Upper lobe of left lung (tissue), 6 donors: Measurements from ENCODE around the gene HIRA. TPM values are rescaled to one million over a fixed set of nuclear protein-coding genes. Genes with fewer than 3 reads are reported as not detected.

ENCODE experiments used
- ATAC-seq, 2 donors: fragments of 200-7000 bp; cut with Tn5 transposase; one replicate each; pipeline ENCODE4 v1.9.1; 2022; ENCODE audit warnings: mild to moderate bottlenecking in 2 of 2, moderate library complexity in 2 of 2; ENCODE audit not compliant: low FRiP score in 2 of 2
- DNase-seq, 2 donors: peaks; one replicate each; pipeline ENCODE4 v3.0.0-alpha.2; 2019 to 2020
- H3K27ac ChIP-seq, 4 donors: fragments of 200-600 bp; sonication (generic); one replicate each; pipeline ENCODE4 v1.5.1; 2016 to 2019
- H3K27me3 ChIP-seq, 4 donors: fragments of 200-600 bp; sonication (generic); one replicate each; pipeline ENCODE4 v1.5.1; 2017 to 2019
- H3K36me3 ChIP-seq, 4 donors: fragments of 200-600 bp; sonication (generic); one replicate each; pipeline ENCODE4 v1.5.1; 2016 to 2019
- H3K4me1 ChIP-seq, 4 donors: fragments of 200-600 bp; sonication (generic); one replicate each; pipeline ENCODE4 v1.5.1; 2018 to 2019
- H3K4me3 ChIP-seq, 4 donors: fragments of 200-600 bp; sonication (generic); one replicate each; pipeline ENCODE4 v1.5.1; 2017 to 2019; ENCODE audit warnings: mild to moderate bottlenecking in 2 of 4, moderate library complexity in 1 of 4
- H3K9me3 ChIP-seq, 4 donors: fragments of 200-600 bp; sonication (generic); one replicate each; pipeline ENCODE4 v1.5.1; 2018 to 2019
- CTCF ChIP-seq, 6 experiments: fragments of 450-650 bp in 4 of 6; fragments of 200-600 bp in 2 of 6; sonication (generic) in 2 of 6; IDR thresholded peaks; one replicate each; pipeline ENCODE4 v1.5.1; 2016 to 2019; ENCODE audit warnings: antibody characterized with exemption in 6 of 6
- EP300 ChIP-seq, 4 donors: sonication (generic); formaldehyde crosslinking; IDR thresholded peaks; one replicate each; pipeline ENCODE4 v1.5.1; 2017; ENCODE audit warnings: antibody characterized with exemption in 4 of 4, control low read depth in 2 of 4
- POLR2A ChIP-seq, 4 donors: fragments of 450-650 bp; IDR thresholded peaks; one replicate each; pipeline ENCODE4 v1.5.1; 2016 to 2017; ENCODE audit warnings: antibody characterized with exemption in 4 of 4, mild to moderate bottlenecking in 2 of 4
- POLR2AphosphoS5 ChIP-seq, 2 donors: sonication (generic); formaldehyde crosslinking; IDR thresholded peaks; one replicate each; pipeline ENCODE4 v1.5.1; 2017; ENCODE audit warnings: antibody characterized with exemption in 2 of 2
- WGBS, 2 donors: methylation state at CpG; one replicate each; pipeline ENCODE4 v1.1.5; 2017 to 2018; 5-methylcytosine and 5-hydroxymethylcytosine counted together
- small RNA-seq, 4 donors: library from RNA; depleted of rRNA; stranded (forward); fragments of <200 nt; gene quantifications; one replicate each; pipeline ENCODE3, GENCODE V24; 2016
- total RNA-seq, 6 donors: library from RNA; depleted of rRNA in 4 of 6; stranded (reverse); fragments of >200 nt in 4 of 6; gene quantifications; one replicate each; pipeline versions ENCODE4 v1.1.0 to v1.2.1, GENCODE V29; 2016 to 2021
- donor health status: DM: no; HTN: no; CAD: no; lungs with moderate emphysema.
- donor health status: DM: no; HTN: yes; CAD: no; lungs with severe emphysema.

Gene HIRA
- total RNA-seq, 6 donors from 2014 or later, result 9.9 to 27.5 (median 22.1) TPM

- DNase-seq, result no peak
- no peak for TF ChIP-seq CTCF (IDR thresholded peaks at IDR 0.05)
- no peak for TF ChIP-seq POLR2AphosphoS5 (IDR thresholded peaks at IDR 0.05)
- no peak for TF ChIP-seq EP300 (IDR thresholded peaks at IDR 0.05)
- TF ChIP-seq POLR2A (IDR thresholded peaks at IDR 0.05), result no peak
- ATAC-seq, result no peak
- 73 to 86% methylated on average over 4 of the region's 4 CpGs for WGBS, 2 donors
- Histone ChIP-seq H3K9me3 (no peaks in the 10 kb centered on the region), H3K27ac (no peak overlapping the region), H3K4me1 (peaks cover 15 to 23% (median 19%) of the 10 kb centered on the region in 4 donors), H3K4me3 (no peak overlapping the region), H3K36me3 (no peaks in the 10 kb centered on the region), H3K27me3 (no peaks in the 10 kb centered on the region)
Observed at GRCh38 chr22:19287889-19288288, 143.6 kb downstream of the HIRA start.

- ATAC-seq (no peak), DNase-seq (no peak)
- no peaks in the 10 kb centered on the region for H3K27me3 ChIP-seq
- no peaks in the 10 kb centered on the region for H3K9me3 ChIP-seq
- WGBS, 2 donors, result 63 to 65% methylated on average over 5 of the region's 5 CpGs
- H3K4me1 ChIP-seq, result peaks cover 11 to 16% (median 13%) of the 10 kb centered on the region in 4 donors
- H3K27ac ChIP-seq, result no peak overlapping the region
- no peak overlapping the region for H3K4me3 ChIP-seq
- TF ChIP-seq POLR2A (IDR thresholded peaks at IDR 0.05) (no peak), EP300 (IDR thresholded peaks at IDR 0.05) (no peak), CTCF (IDR thresholded peaks at IDR 0.05) (no peak), POLR2AphosphoS5 (IDR thresholded peaks at IDR 0.05) (no peak)
- H3K36me3 ChIP-seq, result no peaks in the 10 kb centered on the region
Observed at GRCh38 chr22:19287076-19287707, 144.3 kb downstream of the HIRA start.

- WGBS, 2 donors, result 46 to 63% methylated on average over 1 of the region's 1 CpG
- ATAC-seq, result no peak
- Histone ChIP-seq H3K4me3 (no peak overlapping the region), H3K9me3 (no peaks in the 10 kb centered on the region), H3K36me3 (no peaks in the 10 kb centered on the region), H3K27me3 (no peaks in the 10 kb centered on the region), H3K27ac (peak overlapping the region in 1 of 4 donors; percentile 34), H3K4me1 (peaks cover 7 to 12% (median 8%) of the 10 kb centered on the region in 4 donors)
- no peak for DNase-seq
- no peak for TF ChIP-seq POLR2AphosphoS5 (IDR thresholded peaks at IDR 0.05)
- TF ChIP-seq CTCF (IDR thresholded peaks at IDR 0.05), result no peak
- no peak for TF ChIP-seq POLR2A (IDR thresholded peaks at IDR 0.05)
- TF ChIP-seq EP300 (IDR thresholded peaks at IDR 0.05), result no peak
Observed at GRCh38 chr22:19285831-19286230, 145.7 kb downstream of the HIRA start.

Small RNA genes within 50 kb of the gene (small RNA-seq; reads per million reads assigned to genes)
- gene RN7SL168P, result 0 reads per million in 4 donors

Other genes starting within 250 kb of the HIRA start
- gene CLTCL1, start 140.0 kb downstream of the HIRA start, total RNA-seq, result 10 to 100 TPM in 1 of 6 donors, 1 to 10 TPM in 5; 3.0 to 14.7 (median 6.0) TPM
- 10 to 100 TPM; 18.9 to 27.3 (median 22.9) TPM for gene MRPL40, start 812 bp upstream of the HIRA start, total RNA-seq
- 10 to 100 TPM; 29.1 to 48.6 (median 43.6) TPM for gene C22orf39, start 16.0 kb upstream of the HIRA start, total RNA-seq
- 10 to 100 TPM; 21.0 to 52.1 (median 29.1) TPM for gene UFD1, start 47.5 kb upstream of the HIRA start, total RNA-seq
- 1 to 10 TPM in 4 of 6 donors, under 1 TPM in 1, not detected in 1; 0.44 to 3.2 (median 1.8) TPM for gene CDC45, start 48.2 kb upstream of the HIRA start, total RNA-seq
- gene CLDN5, start 92.7 kb upstream of the HIRA start, total RNA-seq, result 100 to 1,000 TPM in 5 of 6 donors, 10 to 100 TPM in 1; 70.2 to 726 (median 229) TPM